ENCODE results near the gene CRTC3. TPM values are rescaled to one million over a fixed set of nuclear protein-coding genes. Genes with fewer than 3 reads are reported as not detected.
A peak's percentile ranks its signal among the peaks of the same experiment; 100 is the strongest.
"Not testable (repeated sequence)": the region's sequence is repeated elsewhere in the genome, so short reads cannot be mapped to it uniquely, and the experiment has no call there.

Gene CRTC3
- total RNA-seq, 1 donor from 2014 or later, result 45.7 TPM

GRCh38 chr15:90619468-90619867, 89.7 kb downstream of the CRTC3 start:
- no peak for DNase-seq (ENCODE audit: low spot score)

DNA sequence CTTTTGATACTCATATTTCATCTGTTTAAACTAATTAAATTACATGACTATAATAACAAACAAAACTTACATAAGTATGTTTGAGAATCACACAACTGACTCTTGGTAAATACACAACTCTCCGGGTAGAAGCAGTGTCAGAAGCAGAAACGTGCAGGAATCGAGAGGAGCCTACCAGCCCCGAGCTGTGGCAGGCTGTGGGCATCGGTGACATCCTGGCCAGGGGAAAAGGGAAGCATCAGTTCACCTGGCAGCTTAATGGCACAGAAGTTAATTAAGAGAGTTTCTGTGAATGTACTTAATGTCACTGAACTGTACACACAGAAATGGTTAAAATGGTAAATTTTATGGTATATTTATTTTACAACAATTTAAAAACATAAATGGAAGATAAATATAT, 90.2 kb downstream of the CRTC3 start:
- no peak for DNase-seq (ENCODE audit: low spot score)

- DNase-seq (ENCODE audit: low spot score), result peak; percentile 57
These were observed 90.8 kb downstream of the CRTC3 start for GRCh38 chr15:90620379-90621067.

DNA sequence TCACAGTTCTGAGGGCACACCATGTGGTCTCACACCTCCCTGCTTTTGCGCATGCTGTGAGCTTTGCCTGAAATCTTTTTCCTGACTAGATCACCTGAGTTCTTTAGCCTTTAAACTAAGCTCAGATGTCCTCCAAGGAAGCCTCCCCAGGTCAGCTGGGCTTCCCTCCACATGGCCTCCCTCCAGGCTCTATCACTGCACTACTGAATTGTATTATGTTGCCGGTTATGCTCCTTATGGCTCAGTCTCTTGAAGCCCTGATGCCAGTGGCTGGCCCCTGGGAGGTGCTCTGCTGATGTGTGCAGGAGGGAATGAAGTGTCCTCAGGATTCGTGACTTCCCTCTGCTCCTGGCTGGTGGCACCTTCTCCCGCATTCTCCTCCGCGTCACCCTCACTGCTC, 94.1 kb downstream of the CRTC3 start:
- DNase-seq (ENCODE audit: low spot score), result peak; percentile 35

DNA sequence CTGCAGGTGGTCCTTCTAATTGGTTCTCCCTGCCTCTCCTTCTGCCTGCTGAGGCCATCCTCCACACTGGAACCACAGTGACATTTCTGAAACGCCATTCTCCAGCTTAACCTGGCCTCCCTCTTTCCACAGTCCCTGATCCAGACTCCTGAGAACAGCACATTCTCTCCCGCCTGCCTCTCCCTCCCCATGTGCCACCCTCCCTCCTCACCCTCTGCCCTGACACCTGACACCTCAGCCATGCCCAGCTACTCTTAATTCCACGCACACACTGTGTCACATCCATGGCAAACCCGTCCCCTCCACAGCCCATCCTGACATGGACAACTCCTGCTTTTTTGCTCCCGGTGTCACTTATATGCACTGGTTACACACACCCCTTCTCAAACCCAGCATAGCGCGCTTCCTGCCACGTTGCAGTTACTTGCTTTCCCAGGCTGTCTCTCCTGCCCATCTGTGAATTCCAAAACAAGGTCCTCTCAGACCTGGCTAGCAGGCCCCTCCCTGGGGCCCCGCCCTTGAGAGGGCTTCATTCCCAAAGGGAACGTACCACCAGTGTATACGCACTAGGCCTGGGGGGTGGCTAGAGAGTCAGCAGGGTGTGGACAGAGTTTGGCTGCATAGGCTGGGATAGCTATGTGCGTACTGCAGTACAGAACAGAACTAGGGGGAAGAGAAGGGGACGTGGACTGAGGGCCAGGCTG, 94.7 kb downstream of the CRTC3 start:
- peak; percentile 71 for DNase-seq (ENCODE audit: low spot score)

DNA sequence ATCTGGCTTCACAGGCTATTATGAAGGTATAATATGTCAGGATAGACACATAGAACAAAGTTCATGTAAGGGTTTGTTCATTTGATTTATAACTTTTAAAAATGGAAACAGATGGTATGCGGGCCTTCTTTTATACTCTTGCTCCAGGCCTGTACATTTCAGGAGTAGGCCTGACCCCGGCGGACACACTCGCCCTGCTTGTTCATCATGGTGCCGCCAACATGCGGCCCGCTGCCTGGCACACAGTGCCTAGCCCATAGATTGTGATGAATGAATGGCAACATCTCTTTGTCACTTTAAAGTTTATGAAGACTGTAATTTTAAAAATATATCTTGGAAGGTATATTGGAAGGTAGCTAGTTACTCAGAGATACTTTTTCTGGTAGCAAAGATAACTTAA, 95.3 kb downstream of the CRTC3 start:
- peak; percentile 51 for DNase-seq (ENCODE audit: low spot score)

GRCh38 chr15:90629217-90629616, 99.5 kb downstream of the CRTC3 start:
- peak; percentile 74 for DNase-seq (ENCODE audit: low spot score)

DNA sequence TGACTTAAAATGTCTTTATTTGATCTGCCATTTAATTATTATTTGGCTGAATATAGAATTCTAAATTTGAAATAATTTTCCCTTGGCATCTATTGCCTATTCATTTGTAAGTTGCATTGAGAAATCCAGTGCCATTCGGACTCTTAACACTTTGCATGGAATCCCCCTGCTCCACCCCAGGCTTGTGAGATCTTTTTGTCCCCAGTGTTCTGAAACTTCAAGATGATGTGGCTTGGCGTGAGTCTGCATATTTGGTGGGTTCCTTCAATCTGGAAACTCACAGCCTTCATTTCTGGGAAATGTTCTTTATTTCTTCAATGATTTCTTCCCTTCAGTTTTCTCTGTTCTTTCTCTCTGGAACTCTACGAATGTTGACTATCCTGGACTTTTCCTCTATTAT, 103.6 kb downstream of the CRTC3 start:
- peak; percentile 37 for DNase-seq (ENCODE audit: low spot score)

- not testable (repeated sequence) for DNase-seq (ENCODE audit: low spot score)
These were observed 107.3 kb downstream of the CRTC3 start for GRCh38 chr15:90636993-90637392.

DNA sequence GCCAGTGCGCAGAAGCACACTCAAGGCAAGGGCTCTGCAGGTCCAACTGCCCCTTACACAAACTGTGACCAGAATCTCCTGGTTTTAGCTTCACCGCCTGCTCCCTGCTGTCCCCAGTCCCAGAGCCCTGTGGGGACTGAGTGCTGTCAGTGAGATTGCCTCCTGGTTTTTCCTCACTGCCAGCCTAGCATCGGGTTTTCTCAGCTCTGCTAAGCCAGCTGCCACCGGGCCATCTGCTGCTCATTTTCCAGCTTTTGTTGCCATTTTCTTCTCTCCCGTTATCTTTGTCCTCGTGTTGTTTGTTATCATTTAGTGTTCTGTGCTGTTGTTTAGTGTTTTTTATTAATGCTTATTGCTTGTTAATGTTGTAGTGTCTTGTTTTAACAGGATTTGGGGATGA, 108.0 kb downstream of the CRTC3 start:
- peak; percentile 47 for DNase-seq (ENCODE audit: low spot score)

DNA sequence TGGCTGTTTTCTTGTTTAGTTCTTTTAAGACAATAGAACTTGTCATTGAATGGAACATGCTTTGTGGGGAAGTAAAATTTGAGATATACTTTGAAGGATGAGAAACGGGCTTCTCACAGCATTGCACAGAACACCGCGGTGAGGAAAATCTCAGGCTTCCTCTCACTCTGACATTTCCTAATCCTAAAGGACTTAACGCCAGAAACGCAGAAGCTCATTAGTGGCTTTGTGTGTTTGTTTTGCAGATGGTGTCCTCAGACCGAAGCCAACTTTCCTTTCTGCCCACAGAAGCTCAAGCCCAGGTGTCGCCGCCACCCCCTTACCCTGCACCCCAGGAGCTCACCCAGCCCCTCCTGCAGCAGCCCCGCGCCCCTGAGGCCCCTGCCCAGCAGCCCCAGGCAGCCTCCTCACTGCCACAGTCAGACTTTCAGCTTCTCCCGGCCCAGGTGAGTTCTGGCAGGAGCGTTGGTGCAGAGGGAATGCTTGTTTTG, 108.5 kb downstream of the CRTC3 start:
- peak; percentile 68 for DNase-seq (ENCODE audit: low spot score)

DNA sequence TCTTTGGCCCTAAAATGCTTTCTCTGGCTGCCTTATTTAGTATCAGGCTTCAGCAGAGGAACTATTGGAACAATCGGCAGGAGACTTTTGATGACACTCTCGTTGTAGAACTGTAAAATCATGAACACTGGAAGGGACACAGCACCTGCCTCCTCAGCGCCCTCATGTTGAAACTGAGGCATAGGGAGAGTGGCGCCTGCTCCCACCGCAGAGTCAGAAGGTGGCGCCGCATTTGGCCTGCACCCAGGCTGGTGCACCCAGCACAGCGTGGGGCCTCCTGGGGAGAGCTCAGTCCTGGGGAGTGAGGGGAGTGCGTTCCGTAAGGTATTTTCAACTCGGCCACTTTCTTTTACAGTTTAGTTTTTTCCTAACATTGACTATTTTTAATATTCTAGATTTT, 109.2 kb downstream of the CRTC3 start:
- DNase-seq (ENCODE audit: low spot score), result peak; percentile 16

DNA sequence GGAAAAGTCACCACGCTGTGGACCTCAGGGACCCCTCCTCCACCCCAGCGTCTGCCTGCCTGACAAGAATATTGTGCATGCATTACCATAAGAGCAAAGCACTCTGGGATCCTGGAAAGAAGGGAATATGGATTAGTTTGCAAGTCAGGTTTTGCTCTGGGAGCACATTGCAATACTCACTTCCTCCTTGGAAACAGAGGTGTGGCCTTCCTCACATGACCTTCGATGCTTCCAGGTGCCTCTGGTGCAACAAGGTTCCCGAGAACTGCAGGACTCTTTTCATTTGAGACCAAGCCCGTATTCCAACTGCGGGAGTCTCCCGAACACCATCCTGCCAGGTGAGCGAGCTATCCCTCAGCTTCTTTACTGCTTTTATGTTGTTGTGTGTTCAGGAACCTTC, 111.1 kb downstream of the CRTC3 start:
- no peak for DNase-seq (ENCODE audit: low spot score)

GRCh38 chr15:90641581-90642463, 112.1 kb downstream of the CRTC3 start:
- no peak for DNase-seq (ENCODE audit: low spot score)

GRCh38 chr15:90642464-90643300, 113.0 kb downstream of the CRTC3 start:
- no peak for DNase-seq (ENCODE audit: low spot score)

GRCh38 chr15:90643301-90643632, 113.5 kb downstream of the CRTC3 start:
- DNase-seq (ENCODE audit: low spot score), result no peak

DNA sequence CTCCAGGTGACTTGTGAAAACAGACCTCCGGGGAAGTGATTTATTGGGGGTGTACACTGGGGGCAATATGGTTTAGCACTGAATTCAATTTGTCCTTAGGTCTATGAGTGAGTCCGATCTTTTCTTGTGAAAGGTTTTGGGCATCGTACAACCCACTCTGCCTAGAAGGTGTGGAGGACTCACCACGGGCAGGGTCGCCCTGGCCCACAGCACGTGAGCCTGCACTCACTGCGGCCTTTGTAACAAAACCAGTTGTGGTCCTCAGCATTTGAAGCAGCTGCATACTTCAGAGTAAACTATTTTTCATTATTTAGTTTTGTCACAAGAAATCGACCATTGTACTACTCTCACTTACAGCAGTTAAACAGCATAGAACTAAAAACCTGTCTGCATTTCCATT, 114.8 kb downstream of the CRTC3 start:
- no peak for DNase-seq (ENCODE audit: low spot score)

GRCh38 chr15:90644952-90645725, 115.4 kb downstream of the CRTC3 start:
- DNase-seq (ENCODE audit: low spot score), result no peak

DNA sequence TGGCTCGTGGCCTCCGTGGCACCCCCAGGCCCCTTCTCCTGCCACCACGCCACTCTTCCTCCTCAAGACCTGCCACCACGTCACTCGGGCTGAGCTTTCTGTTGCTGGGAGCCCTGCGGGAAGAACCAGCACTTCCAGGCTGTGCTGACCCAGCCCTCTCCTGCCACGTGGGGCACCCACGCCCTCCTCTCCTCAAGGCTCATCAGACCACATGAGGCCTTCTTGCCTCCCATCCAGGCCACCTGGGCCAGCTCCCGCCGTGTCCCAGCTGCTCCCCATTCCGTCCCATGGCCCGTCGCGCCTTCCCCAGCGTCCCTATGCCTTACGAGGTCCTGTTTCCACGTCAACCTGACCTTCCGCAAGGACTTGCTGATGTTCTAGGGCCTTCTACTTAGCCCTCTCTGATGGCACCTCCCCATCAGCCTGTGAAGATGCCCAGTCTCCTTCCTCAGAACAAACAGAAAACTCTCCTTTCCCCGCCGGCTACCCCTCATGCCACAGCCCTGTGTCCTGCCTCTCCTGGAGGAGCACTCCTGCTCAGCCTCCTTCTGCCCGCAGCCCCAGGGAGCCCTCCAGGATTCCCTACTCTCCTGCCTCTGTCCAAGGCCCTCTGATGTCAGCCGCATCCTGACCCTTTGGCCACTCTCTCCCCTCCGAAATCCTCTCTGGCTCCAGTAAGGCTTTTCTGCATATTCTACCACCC, 116.3 kb downstream of the CRTC3 start:
- no peak for DNase-seq (ENCODE audit: low spot score)

Data from mesenteric fat pad (tissue), 1 donor.